Ovary (tissue), 9 donors: ENCODE results near the gene KLK15. TPM values are rescaled to one million over a fixed set of nuclear protein-coding genes. Genes with fewer than 3 reads are reported as not detected.

Experiments used
- DNase-seq, 5 donors: peaks; one replicate each; pipeline ENCODE4 v3.0.0-alpha.2; 2019 to 2020
- H3K27ac ChIP-seq, 2 donors: fragments of 200-600 bp; one replicate each; pipeline versions ENCODE4 v1.5.1 to v1.8.0; 2019 to 2022
- H3K27me3 ChIP-seq: fragments of 200-600 bp; one replicate; pipeline ENCODE4 v1.8.0; 2022
- H3K36me3 ChIP-seq: fragments of 200-600 bp; sonication (generic); one replicate; pipeline ENCODE4 v1.5.1; 2019
- H3K4me1 ChIP-seq: one replicate; pipeline ENCODE4 v1.8.1; 2013; ENCODE audit warnings: mild to moderate bottlenecking, moderate library complexity; ENCODE audit not compliant: insufficient read depth
- H3K4me3 ChIP-seq: fragments of 200-600 bp; sonication (generic); one replicate; pipeline ENCODE4 v1.5.1; 2017
- H3K9me3 ChIP-seq, 2 donors: fragments of 200-600 bp in 1 of 2; sonication (generic) in 1 of 2; one replicate each; pipeline versions ENCODE4 v1.5.1 to v1.8.1; 2013 to 2019; ENCODE audit warnings: mild to moderate bottlenecking in 1 of 2, moderate library complexity in 1 of 2
- CTCF ChIP-seq, 3 donors: fragments of 450-650 bp in 2 of 3; fragments of 200-600 bp in 1 of 3; IDR thresholded peaks; one replicate each; pipeline versions ENCODE4 v1.5.1 to v1.8.0; 2016 to 2022; ENCODE audit warnings: antibody characterized with exemption in 3 of 3, mild to moderate bottlenecking in 1 of 3
- EP300 ChIP-seq: sonication (generic); formaldehyde crosslinking; IDR thresholded peaks from one replicate; pipeline ENCODE4 v1.6.1; 2017; ENCODE audit warnings: antibody characterized with exemption
- POLR2A ChIP-seq: fragments of 450-650 bp; IDR thresholded peaks from one replicate; pipeline ENCODE4 v1.6.1; 2017; ENCODE audit warnings: antibody characterized with exemption, mild to moderate bottlenecking, moderate library complexity
- WGBS, 3 donors: extraction: QIAGEN DNeasy Blood & Tissue Kit in 1 of 3; methylation state at CpG; one replicate each; pipeline versions ENCODE4 v1.1.5 to v1.1.7; 2013 to 2017; 5-methylcytosine and 5-hydroxymethylcytosine counted together
- intact Hi-C, 4 donors: fragments of 100-400 bp; cut with DNase I; formaldehyde crosslinking; loops; one replicate each; pipeline versions ENCODE4 v1.11.0 to v1.15.1; 2022 to 2023
- polyA plus RNA-seq, 2 donors: library from polyadenylated mRNA; stranded (reverse); fragments of 200-250 nt in 1 of 2; fragments of 350-450 nt in 1 of 2; fragmentation: Illumina TruSeq in 1 of 2; extraction: RNeasy Lipid Tissue Mini Kit (QIAGEN cat#74804) in 1 of 2; gene quantifications; one replicate each; pipeline ENCODE4 v1.2.3, GENCODE V29; 2013 to 2014
- small RNA-seq: library from RNA; depleted of rRNA; stranded (forward); fragments of <200 nt; gene quantifications from one replicate; pipeline ENCODE3, GENCODE V24; 2016
- total RNA-seq, 7 donors: library from RNA; depleted of rRNA in 2 of 7; stranded (reverse); fragments of >200 nt in 2 of 7; fragmentation: NEBNext Ultra II Directional in 3 of 7; extraction: Animal tissue kit (Norgen Biotek cat#: 25700) in 3 of 7; gene quantifications; one replicate each; pipeline versions ENCODE4 v1.1.0 to v1.2.4, GENCODE V29; 2016 to 2023
- donor health status: DM: no; HTN: no; CAD: no; lungs with moderate emphysema.
- donor health status: DM: no; HTN: no; CAD: no.
- donor health status: Bipolar disorder and iron deficiency.
- donor health status: DM: yes; HTN: yes; CAD: no.
- donor health status: DM: no; HTN: no; CAD: no.
- donor health status: DM: yes; HTN: yes; CAD: no.

Gene KLK15
- total and polyA plus RNA-seq, 9 donors = not detected

- H3K27me3 ChIP-seq = no peaks in the 10 kb centered on the region
- 74 to 82% (median 80%) methylated on average over 5 of the region's 5 CpGs for WGBS, 3 donors
- intact Hi-C loops = loop anchor here in 1 of 4 donors (5.0 kb wide), 1 partner anchor 409 kb away; the partner anchor contains the start of gene NAPSA
Observed at GRCh38 chr19:50776131-50776530, 57.2 kb downstream of the KLK15 start.

More at GRCh38 chr19:50776131-50776530, 57.2 kb downstream of the KLK15 start:
- Histone ChIP-seq H3K4me3 (no peak overlapping the region), H3K36me3 (no peaks in the 10 kb centered on the region), H3K9me3 (peaks cover 0 to 8% of the 10 kb centered on the region in 2 donors), H3K27ac (no peak overlapping the region), H3K4me1 (no peaks in the 10 kb centered on the region)
- DNase-seq = no peak
- TF ChIP-seq POLR2A (no peak), CTCF (IDR thresholded peaks at IDR 0.05) (no peak), EP300 (no peak)

Small RNA genes within 50 kb of the gene (small RNA-seq; reads per million reads assigned to genes)
- gene SNORD88A (44.5 reads per million, percentile 89 among the genes with 10 or more reads in this experiment), gene SNORD88B (not detected), gene SNORD88C (not detected)

Other genes with a start within 250 kb of the KLK15 start
- under 1 TPM in 1 of 7 donors, not detected in 6; 0.08 TPM for gene SYT3, start 193.7 kb downstream of the KLK15 start, total RNA-seq
- under 1 TPM; 0.10 to 0.32 TPM for gene SYT3, start 193.7 kb downstream of the KLK15 start, polyA plus RNA-seq
- gene C19orf81, start 184.1 kb downstream of the KLK15 start, total RNA-seq = 10 to 100 TPM in 1 of 7 donors, 1 to 10 TPM in 3, not detected in 3; 1.1 to 12.6 (median 2.1) TPM
- gene C19orf81, start 184.1 kb downstream of the KLK15 start, polyA plus RNA-seq = not detected
- 10 to 100 TPM in 1 of 7 donors, 1 to 10 TPM in 5, under 1 TPM in 1; 0.72 to 11.1 (median 4.0) TPM for gene SHANK1, start 113.8 kb downstream of the KLK15 start, total RNA-seq
- 1 to 10 TPM in 1 of 2 donors, under 1 TPM in 1; 0.20 to 1.1 TPM for gene SHANK1, start 113.8 kb downstream of the KLK15 start, polyA plus RNA-seq
- gene CLEC11A, start 110.2 kb downstream of the KLK15 start, total RNA-seq = 100 to 1,000 TPM in 1 of 7 donors, 10 to 100 TPM in 6; 17.3 to 120 (median 33.8) TPM
- 10 to 100 TPM in 1 of 2 donors, 1 to 10 TPM in 1; 3.8 to 27.9 TPM for gene CLEC11A, start 110.2 kb downstream of the KLK15 start, polyA plus RNA-seq
- not detected for gene GPR32, start 63.1 kb downstream of the KLK15 start, total RNA-seq
- not detected for gene GPR32, start 63.1 kb downstream of the KLK15 start, polyA plus RNA-seq
- gene ACP4, start 43.2 kb downstream of the KLK15 start, total RNA-seq = not detected
- gene ACP4, start 43.2 kb downstream of the KLK15 start, polyA plus RNA-seq = not detected
- under 1 TPM in 6 of 7 donors, not detected in 1; 0.40 to 0.95 (median 0.57) TPM for gene KLK1, start 9.8 kb downstream of the KLK15 start, total RNA-seq
- 1 to 10 TPM in 1 of 2 donors, under 1 TPM in 1; 0.23 to 1.2 TPM for gene KLK1, start 9.8 kb downstream of the KLK15 start, polyA plus RNA-seq
- gene KLK3, start 21.3 kb upstream of the KLK15 start, total RNA-seq = under 1 TPM in 1 of 7 donors, not detected in 6; 0.20 TPM
- gene KLK3, start 21.3 kb upstream of the KLK15 start, polyA plus RNA-seq = under 1 TPM; 0.13 to 0.24 TPM
- not detected for gene KLK2, start 39.9 kb upstream of the KLK15 start, total RNA-seq
- gene KLK2, start 39.9 kb upstream of the KLK15 start, polyA plus RNA-seq = not detected
- gene KLK4, start 77.8 kb upstream of the KLK15 start, total RNA-seq = under 1 TPM in 1 of 7 donors, not detected in 6; 0.58 TPM
- not detected for gene KLK4, start 77.8 kb upstream of the KLK15 start, polyA plus RNA-seq
- gene KLK5, start 119.5 kb upstream of the KLK15 start, total RNA-seq = 1 to 10 TPM in 1 of 7 donors, under 1 TPM in 2, not detected in 4; 0.17 to 2.3 (median 0.41) TPM
- not detected for gene KLK5, start 119.5 kb upstream of the KLK15 start, polyA plus RNA-seq
- gene KLK6, start 136.0 kb upstream of the KLK15 start, total RNA-seq = 10 to 100 TPM in 1 of 7 donors, 1 to 10 TPM in 2, under 1 TPM in 2, not detected in 2; 0.24 to 21.7 (median 3.3) TPM
- gene KLK6, start 136.0 kb upstream of the KLK15 start, polyA plus RNA-seq = under 1 TPM in 1 of 2 donors, not detected in 1; 0.07 TPM
- gene KLK7, start 150.3 kb upstream of the KLK15 start, total RNA-seq = 10 to 100 TPM in 1 of 7 donors, 1 to 10 TPM in 1, under 1 TPM in 2, not detected in 3; 0.85 to 59.6 (median 5.1) TPM
- under 1 TPM in 1 of 2 donors, not detected in 1; 0.05 TPM for gene KLK7, start 150.3 kb upstream of the KLK15 start, polyA plus RNA-seq
- 10 to 100 TPM in 1 of 7 donors, 1 to 10 TPM in 2, under 1 TPM in 2, not detected in 2; 0.60 to 19.0 (median 1.6) TPM for gene KLK8, start 168.0 kb upstream of the KLK15 start, total RNA-seq
- under 1 TPM in 1 of 2 donors, not detected in 1; 0.24 TPM for gene KLK8, start 168.0 kb upstream of the KLK15 start, polyA plus RNA-seq
- 10 to 100 TPM; 14.7 to 59.1 (median 19.5) TPM for gene KLK10, start 186.1 kb upstream of the KLK15 start, total RNA-seq
- gene KLK10, start 186.1 kb upstream of the KLK15 start, polyA plus RNA-seq = 10 to 100 TPM in 1 of 2 donors, 1 to 10 TPM in 1; 6.9 to 15.7 TPM
- gene KLK11, start 193.0 kb upstream of the KLK15 start, total RNA-seq = 10 to 100 TPM in 1 of 7 donors, 1 to 10 TPM in 3, under 1 TPM in 3; 0.33 to 91.2 (median 3.8) TPM
- gene KLK11, start 193.0 kb upstream of the KLK15 start, polyA plus RNA-seq = 1 to 10 TPM in 1 of 2 donors, under 1 TPM in 1; 0.53 to 1.4 TPM
- gene KLK12, start 201.4 kb upstream of the KLK15 start, total RNA-seq = not detected
- gene KLK12, start 201.4 kb upstream of the KLK15 start, polyA plus RNA-seq = not detected
- under 1 TPM in 3 of 7 donors, not detected in 4; 0.50 to 0.77 (median 0.69) TPM for gene KLK13, start 231.5 kb upstream of the KLK15 start, total RNA-seq
- gene KLK13, start 231.5 kb upstream of the KLK15 start, polyA plus RNA-seq = 1 to 10 TPM in 1 of 2 donors, under 1 TPM in 1; 0.33 to 1.2 TPM
- gene KLK14, start 249.3 kb upstream of the KLK15 start, total RNA-seq = 1 to 10 TPM in 1 of 7 donors, under 1 TPM in 2, not detected in 4; 0.30 to 1.5 (median 0.34) TPM
- under 1 TPM in 1 of 2 donors, not detected in 1; 0.10 TPM for gene KLK14, start 249.3 kb upstream of the KLK15 start, polyA plus RNA-seq